HG03045 (cell line): ENCODE results near the gene PCDHA5.
"Not testable (repeated sequence)": the region's sequence is repeated elsewhere in the genome, so short reads cannot be mapped to it uniquely, and the experiment has no call there.

ENCODE experiments used
- ATAC-seq: cut with Tn5 transposase; IDR thresholded peaks from one replicate; pipeline ENCODE4 v1.9.1; 2021; ENCODE audit warnings: mild to moderate bottlenecking, moderate library complexity; ENCODE audit not compliant: unreplicated experiment

The PCDHA5 gene

GRCh38 chr5:140822969-140823368 is 1.6 kb downstream of the PCDHA5 start:
- ATAC-seq, result not testable (repeated sequence)

GRCh38 chr5:140823475-140823874 is 2.1 kb downstream of the PCDHA5 start:
- ATAC-seq, result no peak

DNA sequence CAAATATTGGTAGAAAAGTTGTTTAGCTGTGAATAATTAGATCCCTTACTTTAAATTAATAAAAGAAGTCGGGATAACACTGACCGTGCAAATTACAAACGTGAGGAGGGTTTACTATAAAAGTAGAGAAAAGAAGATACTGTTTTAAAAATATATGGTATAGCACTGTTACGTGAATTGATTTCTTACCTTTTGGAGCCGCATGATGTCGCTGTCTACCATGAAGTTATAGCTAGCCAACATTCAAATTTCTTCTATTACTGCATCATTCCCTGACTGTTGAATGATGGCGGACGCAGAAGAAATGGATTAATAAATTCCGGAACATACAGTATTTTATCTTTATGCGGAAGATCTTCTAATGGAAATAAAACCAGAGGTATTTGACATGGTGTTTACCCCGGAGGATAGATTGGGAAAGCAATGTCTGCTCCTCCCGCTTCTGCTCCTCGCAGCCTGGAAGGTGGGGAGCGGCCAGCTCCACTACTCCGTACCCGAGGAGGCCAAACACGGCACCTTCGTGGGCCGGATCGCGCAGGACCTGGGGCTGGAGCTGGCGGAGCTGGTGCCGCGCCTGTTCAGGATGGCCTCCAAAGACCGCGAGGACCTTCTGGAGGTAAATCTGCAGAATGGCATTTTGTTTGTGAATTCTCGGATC is 6.4 kb downstream of the PCDHA5 start, which contains the start of gene PCDHA6:
Gene PCDHA6 (plus strand): TSS at position 257 of the 658 bp plus-strand sequence. CDS start 132 bp downstream, at position 389.
- no peak for ATAC-seq

DNA sequence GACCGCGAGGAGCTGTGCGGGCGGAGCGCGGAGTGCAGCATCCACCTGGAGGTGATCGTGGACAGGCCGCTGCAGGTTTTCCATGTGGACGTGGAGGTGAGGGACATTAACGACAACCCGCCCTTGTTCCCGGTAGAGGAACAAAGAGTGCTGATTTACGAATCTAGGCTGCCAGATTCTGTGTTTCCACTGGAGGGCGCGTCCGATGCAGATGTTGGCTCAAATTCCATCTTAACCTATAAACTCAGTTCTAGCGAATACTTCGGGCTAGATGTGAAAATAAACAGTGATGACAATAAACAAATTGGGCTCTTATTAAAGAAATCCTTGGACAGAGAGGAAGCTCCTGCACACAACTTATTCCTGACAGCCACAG is 6.9 kb downstream of the PCDHA5 start:
- no peak for ATAC-seq

GRCh38 chr5:140829511-140830501 is 8.4 kb downstream of the PCDHA5 start:
- not testable (repeated sequence) for ATAC-seq

DNA sequence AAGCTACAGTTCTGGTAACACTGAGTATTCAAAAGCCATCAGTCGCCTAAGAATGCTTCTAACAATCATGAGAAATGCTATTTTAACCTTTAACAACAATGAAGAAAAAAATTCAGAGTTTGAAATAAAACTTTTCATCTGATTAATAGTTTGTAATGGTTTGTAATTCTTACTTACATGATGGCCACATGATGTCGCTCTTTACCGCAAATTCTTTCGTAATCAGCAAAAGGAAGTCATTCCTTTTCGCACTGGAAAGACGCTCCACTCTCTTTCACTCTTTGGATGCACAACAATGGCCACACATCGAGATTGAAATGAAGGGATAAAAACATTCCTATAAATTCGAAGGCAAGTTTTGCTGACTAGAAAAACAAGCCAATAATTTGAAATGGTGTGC is 12.6 kb downstream of the PCDHA5 start, which contains the start of gene PCDHA7:
Gene PCDHA7 (plus strand): TSS at position 277 of the 400 bp plus-strand sequence. CDS start 115 bp downstream, at position 392.
- no peak for ATAC-seq

DNA sequence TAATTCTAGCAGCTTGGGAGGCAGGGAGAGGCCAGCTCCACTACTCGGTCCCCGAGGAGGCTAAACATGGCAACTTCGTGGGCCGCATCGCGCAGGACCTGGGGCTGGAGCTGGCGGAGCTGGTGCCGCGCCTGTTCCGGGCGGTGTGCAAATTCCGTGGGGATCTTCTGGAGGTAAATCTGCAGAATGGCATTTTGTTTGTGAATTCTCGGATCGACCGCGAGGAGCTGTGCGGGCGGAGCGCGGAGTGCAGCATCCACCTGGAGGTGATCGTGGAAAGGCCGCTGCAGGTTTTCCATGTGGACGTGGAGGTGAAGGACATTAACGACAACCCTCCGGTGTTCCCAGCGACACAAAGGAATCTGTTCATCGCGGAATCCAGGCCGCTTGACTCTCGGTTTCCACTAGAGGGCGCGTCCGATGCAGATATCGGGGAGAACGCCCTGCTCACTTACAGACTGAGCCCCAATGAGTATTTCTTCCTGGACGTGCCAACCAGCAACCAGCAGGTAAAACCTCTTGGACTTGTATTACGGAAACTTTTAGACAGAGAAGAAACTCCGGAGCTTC is 13.1 kb downstream of the PCDHA5 start:
- ATAC-seq, result not testable (repeated sequence)

- ATAC-seq, result no peak
Measured at GRCh38 chr5:140835622-140836510, 14.5 kb downstream of the PCDHA5 start.

- ATAC-seq, result no peak
Measured at GRCh38 chr5:140840978-140841962, 19.9 kb downstream of the PCDHA5 start, which contains the start of gene PCDHA8. Gene PCDHA8, plus strand, starts transcription at chr5:140841187. Its CDS starts 135 bp downstream, at chr5:140841322.

DNA sequence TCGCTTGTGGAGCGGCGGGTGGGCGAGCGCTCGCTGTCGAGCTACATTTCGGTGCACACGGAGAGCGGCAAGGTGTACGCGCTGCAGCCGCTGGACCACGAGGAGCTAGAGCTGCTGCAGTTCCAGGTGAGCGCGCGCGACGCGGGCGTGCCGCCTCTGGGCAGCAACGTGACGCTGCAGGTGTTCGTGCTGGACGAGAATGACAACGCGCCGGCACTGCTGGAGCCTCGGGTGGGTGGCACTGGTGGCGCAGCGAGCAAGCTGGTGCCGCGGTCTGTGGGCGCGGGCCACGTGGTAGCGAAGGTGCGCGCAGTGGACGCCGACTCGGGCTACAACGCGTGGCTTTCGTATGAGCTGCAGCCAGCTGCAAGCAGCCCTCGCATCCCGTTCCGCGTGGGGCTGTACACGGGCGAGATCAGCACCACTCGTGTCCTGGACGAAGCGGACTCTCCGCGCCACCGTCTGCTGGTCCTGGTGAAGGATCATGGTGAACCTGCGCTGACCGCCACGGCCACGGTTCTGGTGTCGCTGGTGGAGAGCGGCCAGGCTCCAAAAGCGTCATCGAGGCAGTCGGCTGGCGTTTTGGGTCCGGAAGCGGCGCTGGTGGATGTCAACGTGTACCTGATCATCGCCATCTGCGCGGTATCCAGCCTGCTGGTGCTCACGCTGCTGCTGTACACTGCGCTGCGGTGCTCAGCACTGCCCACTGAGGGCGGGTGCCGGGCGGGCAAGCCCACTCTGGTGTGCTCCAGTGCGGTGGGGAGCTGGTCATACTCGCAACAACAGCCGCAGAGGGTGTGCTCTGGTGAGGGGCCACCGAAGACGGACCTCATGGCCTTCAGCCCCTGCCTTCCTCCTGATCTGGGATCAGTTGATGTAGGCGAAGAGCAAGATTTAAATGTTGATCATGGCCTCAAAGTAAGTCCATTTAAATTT is 21.7 kb downstream of the PCDHA5 start:
- ATAC-seq, result no peak

DNA sequence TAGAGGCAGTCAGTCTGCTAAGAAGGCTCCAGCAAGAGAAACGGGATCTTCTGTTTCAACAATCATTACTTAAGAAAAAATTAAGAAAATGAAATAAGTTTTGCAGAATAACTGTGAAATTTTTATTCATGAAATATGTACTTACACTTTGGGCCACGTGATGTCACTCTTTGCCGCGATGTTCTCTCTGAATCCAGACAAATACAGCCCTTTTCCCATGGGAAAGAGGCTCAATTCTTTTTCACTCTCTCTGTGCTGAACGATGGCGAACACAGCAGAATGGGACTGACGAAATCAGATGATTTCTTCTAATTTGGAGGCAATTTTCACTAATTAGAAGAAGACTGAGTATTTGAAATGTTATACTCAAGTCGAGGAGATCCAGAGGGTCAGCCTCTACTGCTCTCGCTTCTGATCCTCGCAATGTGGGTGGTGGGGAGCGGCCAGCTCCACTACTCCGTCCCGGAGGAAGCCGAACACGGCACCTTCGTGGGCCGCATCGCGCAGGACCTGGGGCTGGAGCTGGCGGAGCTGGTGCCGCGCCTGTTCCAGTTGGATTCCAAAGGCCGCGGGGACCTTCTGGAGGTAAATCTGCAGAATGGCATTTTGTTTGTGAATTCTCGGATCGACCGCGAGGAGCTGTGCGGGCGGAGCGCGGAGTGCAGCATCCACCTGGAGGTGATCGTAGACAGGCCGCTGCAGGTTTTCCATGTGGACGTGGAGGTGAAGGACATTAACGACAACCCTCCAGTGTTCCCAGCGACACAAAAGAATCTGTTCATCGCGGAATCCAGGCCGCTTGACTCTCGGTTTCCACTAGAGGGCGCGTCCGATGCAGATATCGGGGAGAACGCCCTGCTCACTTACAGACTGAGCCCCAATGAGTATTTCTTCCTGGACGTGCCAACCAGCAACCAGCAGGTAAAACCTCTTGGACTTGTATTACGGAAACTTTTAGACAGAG is 27.0 kb downstream of the PCDHA5 start, which contains the start of gene PCDHA9:
Gene PCDHA9 (plus strand): TSS at position 244 of the 964 bp plus-strand sequence. CDS start 114 bp downstream, at position 358.
- not testable (repeated sequence) for ATAC-seq

DNA sequence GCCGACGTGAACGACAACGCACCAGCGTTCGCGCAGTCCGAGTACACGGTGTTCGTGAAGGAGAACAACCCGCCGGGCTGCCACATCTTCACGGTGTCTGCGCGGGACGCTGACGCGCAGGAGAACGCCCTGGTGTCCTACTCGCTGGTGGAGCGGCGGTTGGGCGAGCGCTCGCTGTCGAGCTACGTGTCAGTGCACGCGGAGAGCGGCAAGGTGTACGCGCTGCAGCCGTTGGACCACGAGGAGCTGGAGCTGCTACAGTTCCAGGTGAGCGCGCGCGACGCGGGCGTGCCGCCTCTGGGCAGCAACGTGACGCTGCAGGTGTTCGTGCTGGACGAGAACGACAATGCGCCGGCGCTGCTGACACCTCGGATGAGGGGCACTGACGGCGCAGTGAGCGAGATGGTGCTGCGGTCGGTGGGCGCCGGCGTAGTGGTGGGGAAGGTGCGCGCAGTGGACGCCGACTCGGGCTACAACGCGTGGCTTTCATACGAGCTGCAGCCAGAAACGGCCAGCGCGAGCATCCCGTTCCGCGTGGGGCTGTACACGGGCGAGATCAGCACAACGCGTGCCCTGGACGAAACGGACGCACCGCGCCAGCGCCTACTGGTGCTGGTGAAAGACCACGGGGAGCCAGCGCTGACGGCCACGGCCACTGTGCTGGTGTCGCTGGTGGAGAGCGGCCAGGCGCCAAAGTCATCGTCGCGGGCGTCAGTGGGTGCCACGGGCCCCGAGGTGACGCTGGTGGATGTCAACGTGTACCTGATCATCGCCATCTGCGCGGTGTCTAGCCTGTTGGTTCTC is 28.6 kb downstream of the PCDHA5 start:
- ATAC-seq, result not testable (repeated sequence)

DNA sequence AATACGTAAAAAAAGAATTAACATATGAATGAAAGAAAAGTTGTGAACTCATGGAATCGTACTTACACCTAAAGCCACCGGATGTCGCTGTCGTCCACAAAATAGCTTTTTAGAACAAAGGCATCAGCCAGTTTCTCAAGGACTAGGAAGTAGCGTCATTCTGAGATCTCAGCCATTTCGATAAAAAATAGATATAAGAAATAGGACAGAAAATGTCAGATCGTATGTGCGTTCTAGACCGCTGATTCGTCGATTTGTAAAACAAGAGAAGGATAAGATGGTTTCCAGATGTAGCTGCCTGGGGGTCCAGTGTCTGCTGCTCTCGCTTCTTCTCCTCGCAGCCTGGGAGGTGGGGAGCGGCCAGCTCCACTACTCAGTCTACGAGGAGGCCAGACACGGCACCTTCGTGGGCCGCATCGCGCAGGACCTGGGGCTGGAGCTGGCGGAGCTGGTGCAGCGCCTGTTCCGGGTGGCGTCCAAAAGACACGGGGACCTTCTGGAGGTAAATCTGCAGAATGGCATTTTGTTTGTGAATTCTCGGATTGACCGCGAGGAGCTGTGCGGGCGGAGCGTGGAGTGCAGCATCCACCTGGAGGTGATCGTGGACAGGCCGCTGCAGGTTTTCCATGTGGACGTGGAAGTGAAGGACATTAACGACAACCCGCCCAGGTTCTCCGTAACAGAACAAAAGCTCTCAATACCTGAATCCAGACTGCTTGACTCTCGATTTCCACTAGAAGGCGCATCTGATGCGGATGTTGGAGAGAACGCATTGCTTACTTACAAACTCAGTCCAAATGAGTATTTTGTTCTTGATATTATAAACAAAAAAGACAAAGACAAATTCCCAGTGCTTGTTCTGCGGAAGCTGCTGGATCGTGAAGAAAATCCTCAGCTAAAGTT is 34.6 kb downstream of the PCDHA5 start, which contains the start of gene PCDHA10:
Gene PCDHA10 (plus strand): TSS at position 126 of the 903 bp plus-strand sequence. CDS start 152 bp downstream, at position 278.
- no peak for ATAC-seq

DNA sequence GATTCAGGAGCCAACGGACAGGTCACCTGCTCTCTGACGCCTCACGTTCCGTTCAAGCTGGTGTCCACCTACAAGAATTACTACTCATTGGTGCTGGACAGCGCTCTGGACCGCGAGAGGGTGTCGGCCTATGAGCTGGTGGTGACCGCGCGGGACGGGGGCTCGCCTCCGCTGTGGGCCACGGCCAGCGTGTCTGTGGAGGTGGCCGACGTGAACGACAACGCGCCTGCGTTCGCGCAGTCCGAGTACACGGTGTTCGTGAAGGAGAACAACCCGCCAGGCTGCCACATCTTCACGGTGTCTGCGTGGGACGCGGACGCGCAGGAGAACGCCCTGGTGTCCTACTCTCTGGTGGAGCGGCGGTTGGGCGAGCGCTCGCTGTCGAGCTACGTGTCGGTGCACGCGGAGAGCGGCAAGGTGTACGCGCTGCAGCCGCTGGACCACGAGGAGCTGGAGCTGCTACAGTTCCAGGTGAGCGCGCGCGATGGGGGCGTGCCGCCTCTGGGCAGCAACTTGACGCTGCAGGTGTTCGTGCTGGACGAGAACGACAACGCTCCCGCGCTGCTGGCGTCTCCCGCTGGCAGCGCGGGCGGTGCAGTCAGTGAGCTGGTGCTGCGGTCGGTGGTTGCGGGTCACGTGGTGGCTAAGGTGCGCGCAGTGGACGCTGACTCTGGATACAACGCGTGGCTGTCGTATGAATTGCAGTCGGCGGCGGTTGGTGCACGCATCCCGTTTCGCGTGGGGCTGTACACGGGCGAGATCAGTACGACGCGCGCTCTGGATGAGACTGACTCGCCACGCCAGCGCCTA is 36.0 kb downstream of the PCDHA5 start:
- no peak for ATAC-seq
